ENCODE measurements around the gene ZBP1.
A peak's percentile ranks its signal among the peaks of the same experiment; 100 is the strongest.

Gene ZBP1

DNA sequence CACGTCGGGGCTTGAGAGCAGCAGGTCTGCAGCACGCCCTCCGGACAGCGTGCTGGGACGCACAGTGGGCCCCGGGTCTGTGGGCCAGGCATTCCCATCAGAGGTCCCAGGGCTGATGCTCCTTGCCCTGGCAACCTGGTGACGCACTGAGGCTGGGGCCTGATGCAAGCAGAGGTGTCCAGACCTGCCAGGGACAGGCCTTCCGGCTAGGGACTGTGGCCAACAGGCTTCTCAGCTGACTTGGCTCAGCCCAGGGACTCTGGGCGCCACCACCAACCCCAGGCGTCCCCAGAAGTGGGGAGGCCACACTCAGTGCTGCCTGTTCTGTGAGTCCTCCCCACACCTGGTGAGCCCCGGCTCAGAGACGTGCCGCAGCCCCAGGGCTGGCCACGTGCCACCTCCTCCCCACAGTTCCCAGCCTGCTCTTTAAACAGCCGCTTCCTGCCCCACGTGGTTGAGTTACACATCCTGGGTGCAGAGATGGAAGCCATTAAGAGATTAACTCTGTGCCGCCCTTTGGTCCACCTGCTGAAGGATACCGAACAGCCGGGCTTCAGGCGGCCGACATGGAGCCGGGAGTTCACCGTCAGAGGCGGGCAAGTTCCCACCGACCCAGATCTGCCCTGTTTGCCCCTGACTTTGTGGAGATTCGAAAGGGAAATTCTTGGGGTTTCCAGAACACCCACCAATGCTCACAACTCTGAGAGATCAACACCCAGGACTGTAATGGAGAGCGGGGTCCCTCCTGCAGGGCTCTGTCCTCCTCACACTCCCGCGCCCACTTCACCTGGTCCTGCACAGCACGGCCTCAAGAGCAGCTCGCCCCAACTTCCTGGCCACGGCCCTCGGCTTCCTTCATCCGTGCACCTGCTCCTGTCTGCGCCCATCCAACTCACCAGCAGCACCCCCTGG, 37.6 kb upstream of the ZBP1 start:
- DNase-seq = no peak

DNA sequence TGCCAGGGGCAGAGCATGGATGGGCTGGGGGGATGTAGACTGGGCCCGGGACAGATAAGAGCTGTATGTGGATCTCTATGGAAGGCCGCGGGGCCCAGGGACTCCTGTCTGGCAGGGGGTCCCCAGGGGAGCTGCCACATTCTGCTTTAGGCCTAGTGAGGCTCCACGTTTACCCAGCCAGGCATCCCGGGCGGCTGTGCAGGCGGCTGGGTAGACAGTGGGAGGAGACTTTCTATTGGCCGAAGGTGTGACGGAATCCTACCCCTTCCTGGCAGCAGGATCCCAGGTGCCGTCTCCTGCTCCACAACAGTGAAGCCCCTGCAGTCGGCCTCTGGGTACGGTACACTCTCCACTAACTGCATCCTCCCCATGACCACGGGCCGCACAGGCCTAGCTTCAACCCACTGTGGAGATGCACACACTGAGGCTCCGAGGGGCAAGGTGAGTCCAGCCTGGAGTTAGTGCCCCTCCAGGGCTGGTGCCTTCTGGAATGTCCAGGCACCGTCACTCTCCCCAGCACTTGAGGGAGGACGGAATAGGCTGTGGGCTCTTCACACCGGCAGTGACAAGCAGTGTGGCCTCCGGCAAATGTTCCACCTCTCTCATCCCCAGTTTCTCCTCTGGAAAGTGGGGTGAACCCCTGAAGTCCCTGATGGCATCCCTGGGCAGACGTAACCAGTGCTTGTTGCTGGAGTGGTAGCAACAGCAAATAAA, 36.8 kb upstream of the ZBP1 start:
- no peak for DNase-seq

DNA sequence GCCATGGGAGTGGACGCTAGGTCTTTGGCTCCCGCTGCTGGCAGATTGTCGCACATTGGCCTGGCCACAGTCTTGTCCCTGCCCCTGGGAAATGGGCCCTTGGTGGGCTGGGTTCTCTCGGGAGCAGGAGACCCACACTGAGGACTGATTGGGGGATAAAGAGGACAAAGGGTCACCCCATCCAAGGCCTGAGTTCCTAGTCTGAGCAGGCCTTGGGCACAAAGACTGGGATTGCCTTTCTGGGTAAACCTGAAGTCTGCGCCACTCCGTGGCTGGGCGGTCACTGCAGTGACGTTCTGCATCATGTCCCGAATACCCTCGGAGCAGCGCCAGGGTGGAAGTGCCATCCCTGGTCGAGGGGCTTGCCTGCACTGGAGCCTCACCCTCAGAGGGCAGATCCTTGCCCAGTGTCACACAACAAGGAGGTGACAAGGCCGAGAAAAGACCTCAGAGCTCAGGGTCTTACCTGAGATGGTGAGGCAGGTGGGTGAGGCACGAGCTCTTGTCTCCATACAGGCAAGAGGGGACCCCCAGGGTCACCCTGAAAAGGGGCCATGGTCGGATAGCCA, 36.1 kb upstream of the ZBP1 start:
- DNase-seq = no peak

DNA sequence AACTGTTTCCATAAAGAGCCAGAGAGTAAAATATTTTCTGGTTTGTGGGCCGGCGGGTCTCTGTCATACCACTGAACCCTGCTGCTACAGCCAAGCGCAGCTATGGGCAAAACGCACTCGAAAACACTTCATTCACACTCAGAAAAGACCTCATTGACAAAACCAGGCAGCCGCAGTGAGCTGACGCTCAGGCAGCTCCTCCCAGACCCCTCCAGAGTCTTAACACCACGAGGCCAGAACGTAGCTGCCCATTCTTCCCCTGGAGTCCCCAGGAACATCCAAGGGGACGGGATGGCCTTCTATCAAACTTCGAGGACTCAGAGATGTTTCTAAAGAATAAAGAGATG, 35.6 kb upstream of the ZBP1 start:
- no peak for DNase-seq

DNA sequence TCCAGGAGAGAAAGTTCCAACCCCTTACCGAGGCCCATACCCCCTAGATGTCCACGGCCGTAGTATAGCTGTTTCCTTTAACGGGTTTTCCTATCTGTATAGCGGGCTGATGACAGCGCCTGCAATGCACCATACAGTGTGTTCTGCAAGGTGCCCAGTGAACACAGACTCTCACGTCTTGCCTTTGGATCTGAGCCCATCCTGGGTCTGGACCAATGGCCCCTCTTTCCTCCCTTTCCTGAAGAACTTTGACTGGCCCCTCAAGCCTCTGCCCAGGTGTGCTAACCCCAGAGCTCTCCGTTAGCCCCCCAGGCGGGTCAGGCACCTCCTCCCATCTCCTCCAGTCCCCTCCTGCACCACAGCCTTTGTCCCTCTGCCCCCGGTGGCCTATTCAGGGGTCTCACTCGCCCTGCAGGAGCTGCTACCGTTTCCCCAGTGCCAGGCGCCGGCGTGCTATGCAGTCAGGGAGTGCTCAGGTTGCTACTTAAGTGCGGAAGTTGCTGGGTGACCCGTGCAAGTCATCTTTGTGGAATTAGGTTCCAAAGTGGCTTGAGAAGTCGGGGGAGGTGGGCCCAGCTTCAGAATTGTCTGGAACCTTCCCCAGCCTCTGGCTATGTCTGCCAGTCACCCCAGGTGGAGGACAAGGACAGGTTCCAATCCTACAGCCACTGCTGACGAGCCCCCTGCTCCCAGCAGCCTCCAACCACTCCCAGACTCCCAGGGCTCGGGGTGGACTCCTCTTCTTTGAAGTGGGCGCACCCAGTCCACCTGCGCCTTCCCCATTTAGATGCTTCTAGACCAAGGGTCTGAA, 35.0 kb upstream of the ZBP1 start:
- no peak for DNase-seq

DNA sequence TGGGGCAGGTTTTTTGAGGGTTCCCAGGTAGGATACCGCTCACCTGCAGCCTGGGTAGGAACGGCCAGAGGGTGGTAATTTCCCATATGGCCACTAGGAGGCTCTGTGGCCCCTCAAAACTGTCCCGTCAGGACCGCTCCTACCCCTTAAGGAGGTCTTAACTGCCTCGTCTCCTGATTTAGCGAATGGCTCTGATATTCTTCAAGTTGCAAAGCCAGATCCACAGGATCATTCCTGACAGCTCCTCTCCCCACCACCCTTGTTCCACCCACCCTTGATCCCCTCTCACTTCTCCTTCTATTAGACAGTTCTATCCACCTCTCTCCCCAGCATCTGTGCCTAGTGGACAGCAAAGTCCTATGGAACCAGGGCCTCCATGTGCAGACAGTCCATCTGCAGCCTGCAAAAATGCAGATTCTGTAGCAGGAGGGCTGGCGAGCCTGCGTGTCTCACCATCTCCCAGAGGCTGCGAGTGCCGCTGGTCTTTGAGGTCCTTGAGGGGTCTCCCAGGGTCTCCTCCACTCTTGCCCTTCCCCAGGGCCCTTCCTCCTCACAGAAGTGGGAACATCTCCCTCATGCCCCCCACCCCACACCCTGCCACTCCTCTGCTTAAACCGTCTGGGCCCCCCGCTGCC, 34.3 kb upstream of the ZBP1 start:
- peak in 1 of 2 experiments; percentile 57 for DNase-seq

DNA sequence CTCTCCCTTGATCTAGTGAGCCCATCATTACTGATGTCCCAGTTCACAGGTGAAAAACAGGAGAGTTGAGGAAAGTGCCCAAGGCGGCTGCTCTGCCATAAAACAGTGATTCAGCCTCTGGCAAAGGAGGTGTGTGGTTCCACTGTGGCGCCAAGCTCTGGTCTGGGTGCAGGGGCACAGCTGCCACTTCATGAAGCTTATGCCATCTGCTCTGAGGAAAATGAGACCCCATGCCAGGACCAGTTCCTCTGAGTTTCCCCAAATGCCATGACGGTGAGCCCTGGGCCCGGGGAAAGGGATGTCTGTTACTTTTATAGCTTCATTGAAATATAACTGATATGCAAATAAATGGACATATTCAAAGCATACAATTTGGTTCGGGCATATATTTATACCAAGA, 33.7 kb upstream of the ZBP1 start:
- peak in 1 of 2 experiments; percentile 27 for DNase-seq

DNA sequence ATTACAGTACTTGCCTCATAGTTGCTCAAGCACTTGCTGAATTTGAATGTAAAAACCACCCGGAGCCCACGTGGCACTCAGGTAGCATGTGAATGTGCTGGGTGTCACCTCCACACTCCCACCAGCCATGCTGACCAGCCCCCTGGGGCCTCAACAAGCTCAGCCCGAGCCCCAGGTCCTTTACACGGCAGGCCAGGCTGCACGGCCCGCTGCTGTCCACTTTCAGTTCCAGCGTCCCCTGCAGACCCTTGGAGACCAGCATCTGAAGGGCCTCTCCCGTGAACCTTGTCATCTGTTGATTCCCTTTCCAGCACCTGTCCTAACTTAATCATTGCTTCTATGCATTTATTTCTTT, 33.3 kb upstream of the ZBP1 start:
- no peak for DNase-seq

DNA sequence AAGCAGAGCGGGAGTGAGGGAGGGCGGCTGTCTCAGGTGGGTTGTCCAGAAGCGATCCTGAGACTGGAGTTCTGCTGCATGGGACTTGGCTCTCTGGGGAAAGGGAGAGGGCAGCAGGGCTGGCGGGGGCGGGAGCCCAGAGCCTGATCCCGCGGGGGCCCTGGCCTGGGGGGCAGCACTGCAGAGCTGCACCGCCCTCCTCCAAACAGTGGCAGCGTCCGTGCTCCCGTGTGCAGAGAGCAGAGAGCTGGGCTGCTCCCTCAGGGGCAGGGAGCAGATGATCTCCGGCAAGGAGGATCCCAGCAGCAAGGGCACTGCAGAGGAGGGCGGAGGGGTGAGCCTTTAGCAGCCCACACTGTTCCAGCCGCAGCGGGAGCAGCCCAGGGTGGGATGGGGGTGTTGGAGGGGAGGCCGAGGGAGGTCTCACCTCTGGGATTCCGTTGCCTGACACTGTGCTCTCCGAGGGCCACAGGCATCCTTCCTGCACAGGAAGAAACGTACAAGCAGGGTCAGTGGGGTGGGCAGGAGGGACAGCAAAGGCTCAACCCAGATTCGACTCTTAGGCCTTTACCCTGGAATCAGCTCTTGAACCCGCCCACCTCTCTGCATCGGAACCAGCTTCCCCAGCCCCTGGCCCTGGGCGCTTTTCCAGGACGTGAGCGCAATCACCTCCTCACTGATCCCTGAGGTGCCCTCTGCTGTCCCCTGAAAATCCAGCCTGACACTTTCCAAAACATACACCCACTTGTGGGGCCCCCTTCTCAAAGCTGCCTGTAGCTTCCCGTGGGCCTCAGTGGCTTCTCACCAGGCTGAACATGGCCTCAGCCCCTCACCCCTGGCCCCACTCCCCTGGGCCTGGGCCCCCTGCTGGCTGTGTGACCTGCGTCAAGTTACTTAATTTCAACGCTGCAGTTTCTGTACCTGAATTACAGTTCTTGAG, 32.6 kb upstream of the ZBP1 start:
- DNase-seq = no peak

DNA sequence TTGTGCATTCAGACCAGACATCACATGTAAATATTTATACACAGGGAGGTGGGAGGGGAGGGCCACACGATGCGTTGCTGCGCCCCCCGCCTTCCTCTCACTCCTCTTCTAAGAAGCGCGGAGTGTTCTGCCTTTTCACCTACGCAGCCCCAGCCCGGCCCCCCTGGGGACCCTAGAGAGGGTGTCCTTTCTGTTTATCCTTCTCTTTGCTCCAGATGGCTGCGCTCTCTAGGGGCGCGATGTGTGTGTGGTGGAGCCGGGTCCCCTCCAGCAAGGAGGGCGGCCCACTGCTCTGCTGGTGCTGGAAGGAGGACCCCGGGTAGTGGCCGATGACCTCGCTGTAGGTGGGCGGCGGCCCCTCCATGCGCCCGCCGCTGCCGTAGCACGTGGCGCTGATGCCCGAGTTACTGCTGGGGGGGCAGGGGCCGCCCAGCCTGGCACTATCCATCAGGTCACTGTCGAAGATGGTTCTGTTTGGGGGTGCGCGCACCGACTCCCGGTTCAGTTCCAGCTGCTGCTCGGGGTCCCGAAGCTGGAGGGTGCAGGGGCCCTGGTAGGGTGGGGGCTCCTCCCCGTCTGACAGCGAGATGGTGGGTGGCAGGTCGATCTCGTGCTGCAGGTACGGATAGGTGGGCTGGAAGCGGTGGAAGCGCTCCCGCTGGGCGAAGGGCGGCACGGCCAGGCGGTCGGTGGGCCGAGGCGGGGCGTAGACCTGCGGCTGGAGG, 31.8 kb upstream of the ZBP1 start:
- no peak for DNase-seq

DNA sequence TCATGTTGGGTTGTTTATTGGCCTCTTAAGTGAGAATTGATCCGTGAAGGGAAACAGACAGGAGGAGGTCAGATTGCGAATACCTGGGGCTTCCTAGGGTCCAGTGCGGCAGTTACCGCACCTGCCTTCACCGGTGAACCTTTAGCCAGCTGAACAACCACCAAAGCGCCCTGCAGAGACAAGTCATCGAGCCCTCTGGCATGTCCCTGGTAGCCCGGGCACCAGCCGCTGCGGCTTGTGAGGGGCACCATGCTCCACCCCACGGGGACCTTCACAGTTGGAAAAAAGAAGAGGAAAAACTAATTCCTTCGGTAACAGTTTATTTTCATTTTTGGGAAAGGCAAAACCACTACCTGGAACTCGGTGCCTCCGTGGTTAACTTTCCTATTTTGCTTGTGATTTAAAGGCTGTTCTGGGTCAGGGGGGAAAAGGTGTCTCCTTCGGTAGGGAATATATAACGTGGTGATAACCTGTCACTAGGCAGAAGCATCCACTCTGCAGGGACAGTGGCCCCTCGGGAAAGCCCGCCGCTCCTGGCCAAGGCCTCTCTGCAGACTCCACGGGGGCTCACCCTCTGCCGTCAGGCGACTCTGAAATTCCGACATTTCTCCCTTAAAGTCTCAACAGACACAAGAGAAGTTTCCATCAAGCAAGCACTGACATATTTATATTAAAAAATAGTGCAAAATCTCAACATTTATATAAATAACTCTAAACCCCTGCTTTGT, 30.7 kb upstream of the ZBP1 start:
- DNase-seq = no peak

DNA sequence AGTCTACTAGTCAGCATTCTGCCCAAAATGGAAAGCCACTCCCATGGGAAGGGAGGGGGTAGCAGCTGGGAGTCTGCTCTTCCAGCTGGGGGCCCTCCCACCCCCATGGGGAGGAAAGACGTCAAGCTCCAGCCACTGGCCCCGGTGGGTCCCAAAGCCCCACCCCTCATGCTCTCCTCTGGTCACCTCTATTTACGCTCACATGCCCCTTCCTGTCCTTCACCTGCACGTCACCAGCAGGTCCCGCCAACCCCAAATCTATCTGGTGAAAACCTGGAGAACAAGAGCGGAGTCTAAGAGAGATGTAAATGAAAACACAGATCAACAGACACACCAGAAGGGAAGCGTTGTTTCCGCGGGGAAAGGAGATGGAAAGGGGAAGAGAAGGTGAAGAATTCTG, 30.0 kb upstream of the ZBP1 start:
- DNase-seq = no peak

DNA sequence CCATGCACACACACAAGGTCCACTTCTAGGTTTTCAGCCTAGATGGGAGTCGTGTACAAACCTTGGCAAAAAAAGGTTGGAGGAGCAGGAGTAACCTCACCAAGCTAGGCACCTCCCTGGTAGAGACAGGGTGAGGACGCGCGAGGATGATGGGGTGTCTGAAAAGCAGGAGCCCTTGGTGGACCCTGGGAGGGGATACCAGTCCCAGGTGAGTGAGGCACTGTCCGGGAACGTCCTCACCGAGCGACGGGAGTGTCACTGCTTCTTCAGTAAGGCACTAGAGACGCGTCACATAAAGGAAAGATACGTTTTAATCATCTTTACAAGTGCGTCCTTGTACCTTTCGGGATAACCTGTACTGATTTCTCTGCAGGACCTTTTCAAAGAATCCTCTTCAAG, 29.4 kb upstream of the ZBP1 start:
- no peak for DNase-seq

DNA sequence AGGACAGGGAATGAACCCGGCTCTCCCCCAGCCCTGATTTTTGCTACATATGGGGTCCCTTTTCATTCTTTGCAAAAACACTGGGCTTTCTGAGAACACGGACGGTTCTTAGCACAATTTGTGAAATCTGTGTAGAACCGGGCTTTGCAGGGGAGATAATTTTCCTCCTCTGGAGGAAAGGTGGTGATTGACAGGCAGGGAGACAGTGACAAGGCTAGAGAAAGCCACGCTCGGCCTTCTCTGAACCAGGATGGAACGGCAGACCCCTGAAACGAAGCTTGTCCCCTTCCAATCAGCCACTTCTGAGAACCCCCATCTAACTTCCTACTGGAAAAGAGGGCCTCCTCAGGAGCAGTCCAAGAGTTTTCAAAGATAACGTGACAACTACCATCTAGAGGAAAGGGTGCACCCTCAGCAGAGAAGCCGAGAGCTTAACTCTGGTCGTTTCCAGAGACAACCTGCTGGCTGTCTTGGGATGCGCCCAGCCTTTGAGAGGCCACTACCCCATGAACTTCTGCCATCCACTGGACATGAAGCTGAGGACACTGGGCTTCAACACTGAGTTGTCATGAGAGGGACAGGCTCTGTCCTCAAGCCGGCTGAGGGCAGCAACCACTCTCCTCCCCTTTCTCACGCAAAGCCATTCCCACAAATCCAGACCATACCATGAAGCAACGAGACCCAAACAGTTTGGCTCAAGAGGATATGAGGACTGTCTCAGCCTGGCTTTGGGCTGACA, 28.8 kb upstream of the ZBP1 start:
- no peak for DNase-seq

DNA sequence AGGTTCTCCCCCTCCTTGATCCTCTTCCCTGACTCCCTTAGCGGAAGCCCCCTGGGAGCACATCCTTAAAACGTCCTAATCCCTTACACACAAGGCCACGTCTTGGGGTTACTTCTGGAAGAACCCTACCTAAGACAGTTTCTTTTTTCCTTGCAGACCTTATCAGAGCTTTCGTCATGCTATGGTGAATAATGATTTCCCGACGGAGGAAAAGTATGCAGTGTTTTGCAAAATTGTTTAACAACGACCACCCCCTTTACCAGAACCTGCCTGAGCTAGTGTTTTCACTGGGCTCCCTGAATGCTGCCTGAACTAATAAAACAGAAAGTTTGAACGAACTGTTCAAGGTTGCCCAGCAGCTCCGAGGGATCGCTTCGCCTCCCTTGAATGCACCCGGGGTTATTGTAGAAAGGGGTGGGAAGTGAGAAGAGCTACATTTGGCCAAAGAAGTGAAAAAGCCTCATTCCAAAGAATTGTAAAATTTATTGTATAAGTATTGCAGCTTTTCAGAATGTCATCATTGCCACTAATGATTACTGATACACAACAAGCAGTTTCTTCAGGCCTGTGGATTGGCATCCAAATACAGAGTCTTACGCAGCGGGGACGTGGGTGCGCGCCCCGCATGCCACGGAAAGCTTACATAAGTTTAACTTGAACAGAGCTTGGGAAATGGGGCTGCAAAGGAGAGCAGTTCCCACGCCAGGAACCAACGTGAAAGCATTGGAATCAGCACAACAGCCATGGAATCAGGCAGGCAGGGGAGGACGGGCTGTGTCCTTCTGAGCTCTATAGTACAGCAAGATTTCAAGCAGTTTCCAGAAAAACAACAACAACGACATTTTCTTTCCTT, 27.9 kb upstream of the ZBP1 start:
- no peak for DNase-seq

DNA sequence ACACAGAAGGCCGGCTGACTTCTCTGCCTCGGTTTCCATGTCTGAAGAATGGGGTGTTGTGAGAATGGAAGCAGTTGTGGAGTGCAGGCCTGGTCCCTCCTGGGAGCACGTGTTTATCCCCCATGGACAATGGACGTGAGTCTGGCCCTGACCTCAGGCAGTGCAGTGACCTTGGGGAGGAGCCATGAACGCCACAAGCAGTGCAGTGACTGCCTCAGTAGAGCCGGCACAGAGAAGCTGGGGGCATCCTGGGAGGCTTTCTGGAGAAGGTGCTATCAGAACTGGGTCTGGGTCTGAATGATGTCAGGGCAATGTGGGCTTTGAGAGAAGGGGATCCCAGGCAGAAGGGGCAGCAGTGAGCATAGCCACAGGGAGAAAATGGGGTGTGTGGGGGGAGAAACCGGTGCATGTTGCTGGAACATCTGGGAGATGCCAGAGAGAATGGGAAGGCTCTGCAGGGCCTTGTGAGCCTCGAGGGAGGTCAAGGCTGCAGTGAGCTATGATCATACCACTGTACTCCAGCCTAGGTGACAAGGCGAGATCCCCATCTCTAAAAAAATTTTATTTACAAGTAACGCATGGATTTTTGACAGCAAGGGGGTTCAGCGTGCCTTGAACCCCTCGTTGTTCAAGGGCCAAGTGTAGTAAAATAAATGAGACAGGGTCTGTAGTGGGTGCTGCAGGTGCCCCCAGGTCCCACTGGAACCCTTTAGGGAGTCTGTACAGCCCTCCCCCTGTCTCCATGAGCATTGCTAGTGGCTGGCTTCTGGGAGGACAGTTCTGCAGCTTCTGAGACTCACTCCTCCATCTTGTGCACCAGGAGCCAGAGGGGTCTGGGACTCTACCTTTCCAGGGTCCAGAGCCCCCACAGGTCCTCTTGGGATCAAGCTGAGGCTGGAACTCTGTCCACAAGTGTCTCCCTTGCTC, 27.0 kb upstream of the ZBP1 start:
- no peak for DNase-seq

DNA sequence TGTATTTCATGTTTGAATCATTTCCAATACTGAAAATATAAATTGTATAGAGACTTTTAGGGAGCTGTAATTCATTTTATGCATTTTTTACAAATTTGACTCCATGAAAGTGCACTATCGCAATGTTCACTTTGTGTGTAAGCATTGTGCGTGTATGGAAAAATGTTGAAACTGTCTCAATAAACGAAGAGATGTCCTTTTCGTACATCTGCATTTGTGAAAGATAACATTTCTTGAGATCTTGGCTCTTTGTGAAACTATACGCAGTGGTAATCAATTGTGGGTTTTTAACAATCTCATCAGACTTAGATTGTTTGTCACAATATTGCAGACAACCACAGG, 18.6 kb upstream of the ZBP1 start:
- no peak for DNase-seq

All from NCI-H446 (cell line).